AG09319 (cell line): ENCODE data around the gene ITPKB.
"Not testable (repeated sequence)": the region's sequence is repeated elsewhere in the genome, so short reads cannot be mapped to it uniquely, and the experiment has no call there.

Experiments
- DNase-seq: peaks from one replicate; pipeline ENCODE4 v3.0.0-alpha.2; 2010; ENCODE audit warnings: low read depth; ENCODE audit errors: extremely low read depth
- CTCF ChIP-seq: IDR thresholded peaks from 2 replicates; pipeline ENCODE4 v1.5.1; 2011; ENCODE audit warnings: low read depth, mild to moderate bottlenecking, inconsistent platforms, low read length, moderate library complexity

Gene ITPKB

DNA sequence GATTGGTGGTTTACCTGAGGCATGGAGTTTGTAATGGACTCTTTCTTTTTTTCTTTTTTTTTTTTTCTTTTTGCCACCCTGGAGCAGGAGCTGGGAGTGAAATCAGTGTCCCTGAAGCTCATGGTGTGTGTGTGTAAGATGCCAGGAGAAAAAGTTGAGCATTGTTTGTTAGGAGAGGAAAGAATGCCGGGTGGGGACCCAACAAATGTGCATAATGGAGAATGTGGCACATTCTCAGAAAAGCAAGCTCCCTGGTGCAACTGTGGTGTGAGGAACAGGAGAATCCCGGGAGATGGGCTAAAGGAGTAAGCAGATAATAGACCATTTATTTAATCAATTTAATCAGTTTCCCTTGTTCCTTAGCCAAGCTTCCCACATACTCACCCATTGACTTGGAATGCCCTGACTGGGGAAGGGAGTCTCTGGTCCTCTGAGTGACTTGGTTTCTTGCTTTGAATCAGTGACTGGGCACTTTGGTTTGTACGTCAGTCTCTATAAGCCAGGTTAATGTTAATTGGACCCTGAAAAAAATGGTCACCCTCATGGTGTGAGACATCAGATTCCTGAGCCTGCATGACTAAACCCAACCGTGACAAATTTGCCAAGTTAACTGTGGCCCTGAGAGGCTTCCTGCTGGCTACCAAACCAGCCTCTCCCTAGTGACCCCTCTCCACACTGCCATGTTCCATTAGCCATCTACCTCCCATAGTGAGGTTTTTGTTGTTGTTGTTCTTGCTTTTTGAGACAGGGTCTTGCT is 43.9 kb upstream of the ITPKB start:
- TF ChIP-seq CTCF = no peak
- DNase-seq = no peak

GRCh38 chr1:226781937-226782609 is 43.0 kb upstream of the ITPKB start:
- no peak for TF ChIP-seq CTCF
- DNase-seq = no peak

DNA sequence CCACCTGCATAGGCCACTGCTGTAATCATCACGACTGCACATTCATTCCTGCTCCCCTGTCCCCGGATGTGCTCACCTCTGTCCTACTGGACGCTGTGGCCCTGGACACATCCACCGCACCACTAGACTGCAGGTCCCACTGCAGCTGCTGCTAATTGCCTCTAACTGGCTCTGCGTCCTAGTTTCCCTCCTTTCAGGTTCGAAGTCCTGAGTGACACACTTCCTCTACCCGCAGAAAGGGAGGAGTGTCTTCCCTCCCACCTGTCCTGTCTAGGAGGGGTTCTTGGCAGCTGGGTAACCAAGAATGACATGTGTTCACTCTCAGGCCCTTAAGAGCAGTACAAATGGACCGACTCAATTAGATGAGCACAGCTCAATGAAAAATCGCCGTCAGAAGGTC is 40.5 kb upstream of the ITPKB start:
- no peak for TF ChIP-seq CTCF
- DNase-seq = no peak

DNA sequence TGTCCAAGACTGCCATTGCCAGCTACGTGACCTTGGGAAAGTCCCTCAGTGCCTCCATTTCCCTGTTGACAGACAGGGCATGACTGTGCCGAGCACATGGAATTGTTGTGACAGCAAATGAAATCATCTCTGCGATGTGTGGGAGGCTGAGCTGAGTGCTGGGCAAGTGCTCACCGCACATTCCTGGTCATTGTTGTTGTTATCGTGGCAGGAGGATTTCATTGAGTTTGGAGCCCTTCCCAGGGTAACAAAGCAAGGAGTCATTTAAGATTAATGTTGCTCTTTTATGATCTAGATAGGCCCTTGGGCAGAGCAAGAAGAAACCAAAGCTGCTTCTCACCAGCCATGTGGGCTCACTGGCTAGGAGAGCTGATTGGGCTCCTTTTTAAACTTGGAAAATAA is 39.6 kb upstream of the ITPKB start:
- TF ChIP-seq CTCF = no peak
- DNase-seq = peak; percentile 71

DNA sequence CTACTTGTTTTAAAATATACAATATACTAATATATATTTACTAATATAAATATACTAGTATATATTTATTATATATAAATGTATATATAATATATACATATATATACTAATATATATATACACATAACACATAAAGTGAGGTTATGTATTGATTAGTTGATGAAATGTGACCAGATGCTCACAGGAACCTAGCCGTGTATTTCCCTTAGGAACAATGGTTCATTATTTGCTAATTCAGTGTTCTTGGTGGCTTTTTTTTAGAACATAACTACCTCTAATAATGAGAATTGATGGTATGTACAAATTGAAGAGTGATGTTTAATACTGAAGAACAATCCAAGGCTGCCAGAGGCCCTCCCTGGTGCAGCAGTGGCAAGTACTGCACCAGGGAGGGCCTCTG is 37.9 kb upstream of the ITPKB start:
- no peak for TF ChIP-seq CTCF
- no peak for DNase-seq

- no peak for DNase-seq
- TF ChIP-seq CTCF = no peak
Observed at GRCh38 chr1:226776066-226776465, 37.0 kb upstream of the ITPKB start.

- TF ChIP-seq CTCF = no peak
- DNase-seq = no peak
Observed at GRCh38 chr1:226772446-226773139, 33.5 kb upstream of the ITPKB start.

DNA sequence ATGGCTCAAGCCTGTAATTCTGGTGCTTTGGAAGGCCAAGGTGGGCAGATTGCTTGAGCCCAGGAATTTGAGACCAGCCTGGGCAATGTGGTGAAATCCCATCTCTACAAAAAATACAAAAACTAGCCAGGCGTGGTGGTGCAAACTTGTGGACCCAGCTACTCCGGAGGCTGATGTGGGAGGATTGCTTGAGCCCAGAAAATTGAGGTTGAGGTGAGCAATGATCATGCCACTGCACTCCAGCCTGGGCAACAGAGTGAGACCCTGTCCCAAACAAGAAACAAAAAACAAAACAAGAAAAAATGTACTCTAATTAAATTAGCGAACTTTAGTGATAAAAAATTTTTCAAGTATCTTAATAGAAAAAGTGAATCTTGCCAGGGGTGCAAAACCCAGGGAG is 28.1 kb upstream of the ITPKB start:
- DNase-seq = not testable (repeated sequence)
